Activated CD8-positive, alpha-beta memory T cell treated with anti-CD3 and anti-CD28 coated beads for 1 hour (primary cell): ENCODE measurements around the gene FCER2.
"Not testable (repeated sequence)": the region's sequence is repeated elsewhere in the genome, so short reads cannot be mapped to it uniquely, and the experiment has no call there.

ENCODE experiments used
- DNase-seq, 2 donors: peaks; one replicate each; pipeline ENCODE4 v3.0.0-alpha.2; 2020; ENCODE audit warnings: low read depth in 1 of 2; ENCODE audit errors: extremely low read depth in 1 of 2

Gene FCER2

GRCh38 chr19:7654401-7654800 is 47.5 kb downstream of the FCER2 start:
- no peak for DNase-seq

GRCh38 chr19:7652061-7652641 is 49.8 kb downstream of the FCER2 start:
- peak; percentile 61 to 81 for DNase-seq

GRCh38 chr19:7650148-7650547 is 51.8 kb downstream of the FCER2 start:
- DNase-seq: no peak

GRCh38 chr19:7648265-7649014 is 53.5 kb downstream of the FCER2 start:
- DNase-seq: no peak

- DNase-seq: no peak
Measured at GRCh38 chr19:7647156-7647555, 54.8 kb downstream of the FCER2 start.

GRCh38 chr19:7646426-7646700 is 55.6 kb downstream of the FCER2 start:
- no peak for DNase-seq

GRCh38 chr19:7645656-7646425 is 56.1 kb downstream of the FCER2 start:
- DNase-seq: no peak

- DNase-seq: no peak
Measured at GRCh38 chr19:7645163-7645562, 56.8 kb downstream of the FCER2 start.

GRCh38 chr19:7644550-7644877 is 57.4 kb downstream of the FCER2 start:
- DNase-seq: no peak

- DNase-seq: not testable (repeated sequence)
Measured at GRCh38 chr19:7643629-7644549, 58.0 kb downstream of the FCER2 start.

GRCh38 chr19:7643031-7643415 is 58.9 kb downstream of the FCER2 start:
- no peak for DNase-seq

- DNase-seq: no peak
Measured at GRCh38 chr19:7642295-7643030, 59.5 kb downstream of the FCER2 start.

GRCh38 chr19:7641290-7642276 is 60.3 kb downstream of the FCER2 start:
- DNase-seq: no peak

- no peak for DNase-seq
Measured at GRCh38 chr19:7640803-7641202, 61.1 kb downstream of the FCER2 start.

GRCh38 chr19:7639863-7640348 is 62.0 kb downstream of the FCER2 start:
- DNase-seq: no peak

- no peak for DNase-seq
Measured at GRCh38 chr19:7638802-7639465, 63.0 kb downstream of the FCER2 start.
